HG03095 (cell line): Measurements from ENCODE around the gene SCN2A.
"Not testable (repeated sequence)": the region's sequence is repeated elsewhere in the genome, so short reads cannot be mapped to it uniquely, and the experiment has no call there.

Source experiments
- ATAC-seq: cut with Tn5 transposase; IDR thresholded peaks from one replicate; pipeline ENCODE4 v1.9.1; 2021; ENCODE audit warnings: moderate library complexity; ENCODE audit not compliant: unreplicated experiment

Gene SCN2A

DNA sequence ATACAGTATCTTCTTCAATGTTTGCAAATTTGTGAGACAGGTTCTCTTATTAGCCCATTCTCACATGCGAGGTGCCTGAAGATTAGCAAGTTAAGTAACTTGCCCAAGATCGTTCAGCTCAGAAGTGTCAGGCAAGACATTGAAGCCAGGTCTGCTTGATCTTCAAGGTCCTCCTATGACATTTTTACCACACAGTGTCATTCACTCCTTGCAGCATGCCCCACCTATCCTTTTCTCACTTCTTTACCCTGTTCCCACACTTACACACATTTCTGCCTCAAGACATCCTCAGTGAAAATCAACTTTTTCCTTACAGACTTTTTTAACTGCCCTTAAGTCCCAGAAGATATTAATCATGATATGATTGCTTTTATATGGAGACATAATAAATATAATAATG lies 73.8 kb downstream of the SCN2A start:
- no peak for ATAC-seq

GRCh38 chr2:165313509-165313908 lies 74.3 kb downstream of the SCN2A start:
- ATAC-seq: no peak

GRCh38 chr2:165328272-165328671 lies 89.1 kb downstream of the SCN2A start:
- ATAC-seq: no peak

GRCh38 chr2:165344276-165344675 lies 105.1 kb downstream of the SCN2A start:
- not testable (repeated sequence) for ATAC-seq

DNA sequence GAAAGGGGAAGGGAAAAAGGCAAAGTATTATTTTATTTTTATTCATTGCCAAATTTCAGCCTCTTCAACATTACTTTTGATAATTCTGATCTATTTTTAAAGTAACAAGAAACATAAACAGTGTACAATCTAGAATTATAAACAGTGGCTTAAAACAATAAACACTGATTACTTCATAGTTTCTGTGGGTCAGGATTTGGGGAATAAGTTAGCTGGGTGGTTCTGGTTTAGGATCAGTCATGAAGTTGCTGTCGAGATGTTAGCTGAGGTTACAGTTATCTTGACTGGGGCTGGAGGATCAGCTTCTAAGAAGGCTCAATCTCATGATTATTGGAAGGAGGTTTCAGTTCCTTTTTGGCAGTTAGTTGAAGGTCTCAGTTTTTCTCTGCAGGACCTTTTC lies 109.2 kb downstream of the SCN2A start:
- no peak for ATAC-seq

DNA sequence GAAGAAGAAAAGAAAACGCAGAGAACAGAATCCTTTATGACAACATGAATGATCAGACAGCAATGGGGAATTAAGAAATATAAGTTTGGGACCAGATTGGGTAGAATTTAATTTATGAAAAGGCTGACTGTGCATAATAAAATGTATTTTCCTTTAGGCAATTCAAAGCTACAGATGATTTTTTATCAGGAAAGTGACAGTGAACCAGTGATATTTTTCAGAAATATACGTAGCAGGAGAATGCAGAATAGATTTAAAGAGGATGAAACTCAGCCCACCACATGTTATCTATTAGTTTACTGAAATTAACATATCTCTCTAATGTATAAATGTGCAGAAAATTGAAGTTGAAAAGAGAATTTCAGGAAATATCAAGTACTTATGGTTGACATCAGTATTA lies 110.0 kb downstream of the SCN2A start:
- ATAC-seq: no peak

DNA sequence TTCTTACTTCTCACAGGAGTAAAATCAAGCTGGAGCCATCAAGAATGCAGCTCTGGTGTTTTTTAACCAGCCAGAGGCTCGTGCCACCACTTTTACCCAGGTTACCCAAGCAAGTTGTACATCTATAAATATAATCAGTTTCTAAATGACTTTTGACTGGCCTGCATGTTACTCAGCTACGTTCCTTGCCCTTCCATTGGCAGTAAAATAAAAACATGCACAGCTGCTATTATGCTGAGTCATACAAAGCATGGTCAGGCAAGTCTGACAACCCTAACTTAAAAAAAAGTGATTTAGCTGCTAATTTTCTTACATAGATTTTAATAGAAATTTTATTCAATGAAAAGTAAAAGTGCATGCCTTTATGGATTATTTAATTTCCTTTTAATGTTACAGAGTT lies 118.5 kb downstream of the SCN2A start:
- ATAC-seq: no peak

- ATAC-seq: no peak
Observed at GRCh38 chr2:165361514-165361913, 122.3 kb downstream of the SCN2A start.

- no peak for ATAC-seq
Observed at GRCh38 chr2:165369131-165369897, 130.1 kb downstream of the SCN2A start.

DNA sequence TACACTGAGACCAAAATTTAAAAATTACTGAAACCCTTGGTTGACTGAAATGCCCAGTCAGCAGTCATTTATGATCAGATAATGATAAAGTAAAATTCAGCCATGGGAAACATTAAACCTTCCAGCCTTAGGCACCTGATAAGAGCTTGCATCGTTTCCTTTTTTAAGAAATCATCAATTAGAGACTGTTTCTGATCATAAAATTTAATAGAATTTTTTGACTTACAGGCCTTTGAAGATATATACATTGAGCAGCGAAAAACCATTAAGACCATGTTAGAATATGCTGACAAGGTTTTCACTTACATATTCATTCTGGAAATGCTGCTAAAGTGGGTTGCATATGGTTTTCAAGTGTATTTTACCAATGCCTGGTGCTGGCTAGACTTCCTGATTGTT lies 130.7 kb downstream of the SCN2A start:
- ATAC-seq: no peak

DNA sequence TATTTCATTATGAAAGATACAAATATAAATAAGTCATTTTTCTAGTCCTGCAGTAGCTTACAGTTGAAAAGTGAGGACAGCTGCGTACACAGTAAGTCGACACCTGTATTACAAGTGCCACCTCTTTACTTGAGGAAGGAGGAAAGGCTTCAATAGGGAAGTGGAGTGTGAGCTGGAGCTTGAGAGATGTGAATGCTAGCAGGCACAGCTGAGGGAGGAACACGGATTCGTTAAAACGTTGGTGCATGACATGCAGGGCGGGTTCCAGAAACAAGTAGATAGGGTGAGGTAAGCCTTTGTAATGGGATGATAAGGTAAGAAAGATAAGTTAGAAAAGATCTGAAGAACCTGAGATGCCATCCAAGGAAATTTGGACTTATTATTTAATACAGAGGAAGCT lies 132.1 kb downstream of the SCN2A start:
- no peak for ATAC-seq

- no peak for ATAC-seq
Observed at GRCh38 chr2:165373278-165374010, 134.2 kb downstream of the SCN2A start.

GRCh38 chr2:165376571-165376975 lies 137.4 kb downstream of the SCN2A start:
- no peak for ATAC-seq

DNA sequence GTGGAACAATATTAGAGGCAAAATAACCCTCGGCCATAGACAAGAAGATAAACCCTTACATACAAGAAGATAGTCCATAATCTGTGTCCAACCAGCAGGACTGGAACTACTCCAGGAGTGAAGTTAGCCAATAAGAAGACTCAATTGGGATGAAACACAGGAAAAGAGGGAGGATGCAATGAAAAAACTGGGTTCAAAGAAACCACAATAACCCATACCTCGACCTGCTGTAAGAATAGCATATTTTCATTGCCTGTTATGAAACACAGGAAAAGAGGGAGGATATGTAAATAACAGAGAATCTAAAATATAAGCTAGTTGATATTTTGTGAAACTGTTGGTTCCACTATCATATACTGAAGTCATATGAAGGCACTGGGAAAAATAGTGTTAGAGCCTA lies 143.1 kb downstream of the SCN2A start:
- ATAC-seq: no peak

- no peak for ATAC-seq
Observed at GRCh38 chr2:165390875-165391274, 151.7 kb downstream of the SCN2A start.

- ATAC-seq: no peak
Observed at GRCh38 chr2:165391791-165392190, 152.6 kb downstream of the SCN2A start.

- ATAC-seq: not testable (repeated sequence)
Observed at GRCh38 chr2:165398603-165399002, 159.4 kb downstream of the SCN2A start.

GRCh38 chr2:165401285-165401852 lies 162.2 kb downstream of the SCN2A start:
- ATAC-seq: no peak

DNA sequence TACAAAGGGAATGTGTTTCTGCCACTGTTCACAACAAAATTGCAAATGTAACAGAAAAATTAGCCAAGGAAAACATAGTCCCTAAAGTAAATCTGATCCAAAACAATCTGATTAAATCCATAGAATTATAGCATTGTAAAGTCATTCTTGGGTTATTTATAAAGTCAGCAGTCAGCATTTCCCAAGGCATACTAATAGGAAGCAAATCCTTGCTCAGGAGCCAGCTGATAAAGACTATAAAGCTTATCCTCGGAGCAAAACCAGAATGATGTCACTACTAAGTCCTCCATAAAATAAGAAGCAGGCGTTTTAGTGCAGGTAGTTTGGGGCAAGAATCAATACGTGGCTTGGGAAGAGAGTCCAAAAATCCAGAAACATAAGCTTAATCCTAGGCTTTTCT lies 162.9 kb downstream of the SCN2A start:
- no peak for ATAC-seq

- no peak for ATAC-seq
Observed at GRCh38 chr2:165406173-165406572, 167.0 kb downstream of the SCN2A start.

GRCh38 chr2:165407466-165407865 lies 168.3 kb downstream of the SCN2A start:
- ATAC-seq: no peak

DNA sequence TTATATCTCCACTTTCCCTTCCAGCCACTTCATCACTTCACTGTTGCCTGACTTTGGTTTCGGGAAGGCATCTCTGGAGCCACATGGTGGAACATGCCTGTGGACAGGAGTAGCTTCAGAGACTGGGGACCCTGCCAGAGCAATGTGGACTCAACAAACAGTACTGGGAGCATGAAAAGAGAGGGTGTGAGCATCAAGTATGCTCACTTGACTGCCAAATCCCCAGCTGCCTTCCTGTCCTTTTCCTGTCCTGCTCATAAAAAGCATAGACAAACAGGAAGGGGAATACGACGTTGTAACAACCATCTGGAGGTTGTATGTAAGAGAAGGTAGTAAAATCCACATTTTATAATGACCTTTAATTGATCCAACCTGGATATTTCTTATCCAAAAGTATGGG lies 169.0 kb downstream of the SCN2A start:
- ATAC-seq: no peak
